Measurements from ENCODE around the gene SLC22A17. TPM values are rescaled to one million over a fixed set of nuclear protein-coding genes. Genes with fewer than 3 reads are reported as not detected.
A peak's percentile ranks its signal among the peaks of the same experiment; 100 is the strongest.

Gene SLC22A17
- total and polyA plus RNA-seq, 2 of the 13 experiments (the other 11 are each of a cell fraction or from before 2014, with no cell fraction given) = 0.95 to 1.1 TPM

DNA sequence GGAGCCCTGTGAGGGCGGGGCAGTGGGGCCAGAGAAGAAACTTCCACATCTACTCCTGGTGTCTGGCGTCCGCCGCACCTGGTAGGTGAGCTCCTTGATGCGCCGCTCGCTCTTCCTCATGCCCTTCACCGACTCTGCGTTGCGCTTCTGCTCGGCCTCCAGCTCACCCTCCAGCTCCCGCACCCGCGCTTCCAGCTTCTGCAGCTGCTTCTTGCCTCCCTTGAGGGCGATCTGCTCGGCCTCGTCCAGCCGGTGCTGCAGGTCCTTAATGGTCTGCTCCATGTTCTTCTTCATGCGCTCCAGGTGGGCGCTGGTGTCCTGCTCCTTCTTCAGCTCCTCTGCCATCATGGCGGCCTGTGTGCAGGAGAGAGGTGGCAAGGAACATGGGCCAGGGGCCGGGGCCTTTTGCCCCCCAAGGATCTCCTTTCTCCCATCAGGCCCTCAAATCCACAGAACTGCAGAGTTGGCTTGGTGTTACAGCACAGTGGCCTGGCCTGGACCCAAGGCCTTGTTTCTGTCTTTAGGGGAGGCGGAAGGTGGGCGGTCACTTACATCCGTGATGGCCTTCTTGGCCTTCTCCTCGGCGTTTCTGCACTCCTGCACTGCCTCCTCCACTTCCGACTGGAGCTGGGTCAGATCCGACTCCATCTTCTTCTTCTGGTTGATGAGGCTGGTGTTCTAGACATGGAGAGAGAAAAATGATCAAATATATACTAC lies 31.8 kb upstream of the SLC22A17 start:
- intact Hi-C loops (cut with micrococcal nuclease; ENCODE audit: unreplicated experiment) (loop anchor here (5.0 kb wide), 1 partner anchor 262 kb away; no protein-coding TSS in a partner anchor), in situ Hi-C loops (cut with HindIII; ENCODE audit: extremely low pct_ligation_motif_present, low pct_unique_long_range_greater_than_20kb) (no loop called here)
- no peak overlapping the region for H2AFZ ChIP-seq (ENCODE audit: low read length)
- no peak for DNase-seq (ENCODE audit: low spot score)
- H3K36me3 ChIP-seq (replicated peaks in 1 of 2; ENCODE audit: control insufficient read depth in 1 of 2, insufficient read depth in 2 of 2, low read length in 2 of 2) = no peaks in the 10 kb centered on the region
- no peak for ATAC-seq
- H3K4me1 ChIP-seq (ENCODE audit: insufficient read depth, low read length) = no peaks in the 10 kb centered on the region
- no peaks in the 10 kb centered on the region for H3K9me3 ChIP-seq (ENCODE audit: low read length)
- no TSS peak for BruUV-seq (replicated peaks)
- no peak overlapping the region for H3K4me2 ChIP-seq (ENCODE audit: low read depth, low read length)
- ChIA-PET POLR2A (interaction anchor here (2.0 kb wide), 1 partner anchor 63 kb away, joined by 7 read pairs; the partner anchor contains the start of gene PABPN1), CTCF (ENCODE audit: low intra/inter-chr PET ratio, low total read pairs) (no interaction called here)
- no peaks in the 10 kb centered on the region for H3K79me2 ChIP-seq (ENCODE audit: insufficient read depth, low read length)
- H3K27ac ChIP-seq (ENCODE audit: extremely low read length, insufficient read depth, low read length) = no peak overlapping the region
- no peaks in the 10 kb centered on the region for H4K20me1 ChIP-seq (ENCODE audit: insufficient read depth, low read length)
- no peak overlapping the region for H3K9ac ChIP-seq (ENCODE audit: insufficient read depth, low read depth, low read length)
- H3K27me3 ChIP-seq (ENCODE audit: control insufficient read depth in 1 of 2, insufficient read depth in 2 of 2, low read length in 2 of 2) = peaks cover 24 to 92% of the 10 kb centered on the region in 2 experiments
- H3K4me3 ChIP-seq (replicated peaks in 1 of 3; ENCODE audit: insufficient read depth in 1 of 3, low read depth in 2 of 3, low read length in 3 of 3) = no peak overlapping the region
- FAIRE-seq = no peak
- WGBS (ENCODE audit: low lambda C conversion rate) = 50% methylated on average over 29 of the region's 29 CpGs
- TF ChIP-seq, protein P1, sequence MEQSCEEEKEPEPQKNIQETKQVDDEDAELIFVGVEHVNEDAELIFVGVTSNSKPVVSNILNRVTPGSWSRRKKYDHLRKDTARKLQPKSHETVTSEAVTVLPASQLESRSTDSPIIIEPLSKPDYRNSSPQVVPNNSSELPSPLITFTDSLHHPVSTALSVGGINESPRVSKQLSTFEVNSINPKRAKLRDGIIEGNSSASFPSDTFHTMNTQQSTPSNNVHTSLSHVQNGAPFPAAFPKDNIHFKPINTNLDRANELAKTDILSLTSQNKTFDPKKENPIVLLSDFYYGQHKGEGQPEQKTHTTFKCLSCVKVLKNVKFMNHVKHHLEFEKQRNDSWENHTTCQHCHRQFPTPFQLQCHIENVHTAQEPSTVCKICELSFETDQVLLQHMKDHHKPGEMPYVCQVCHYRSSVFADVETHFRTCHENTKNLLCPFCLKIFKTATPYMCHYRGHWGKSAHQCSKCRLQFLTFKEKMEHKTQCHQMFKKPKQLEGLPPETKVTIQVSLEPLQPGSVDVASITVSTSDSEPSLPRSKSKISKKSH (CRISPR knock-in tag; IDR thresholded peaks at IDR 0.05; ENCODE audit: borderline replicate concordance) = 0 out of 2 replicates have a peak, but pooled peaks have one; percentile 28
- TF ChIP-seq, protein P2, sequence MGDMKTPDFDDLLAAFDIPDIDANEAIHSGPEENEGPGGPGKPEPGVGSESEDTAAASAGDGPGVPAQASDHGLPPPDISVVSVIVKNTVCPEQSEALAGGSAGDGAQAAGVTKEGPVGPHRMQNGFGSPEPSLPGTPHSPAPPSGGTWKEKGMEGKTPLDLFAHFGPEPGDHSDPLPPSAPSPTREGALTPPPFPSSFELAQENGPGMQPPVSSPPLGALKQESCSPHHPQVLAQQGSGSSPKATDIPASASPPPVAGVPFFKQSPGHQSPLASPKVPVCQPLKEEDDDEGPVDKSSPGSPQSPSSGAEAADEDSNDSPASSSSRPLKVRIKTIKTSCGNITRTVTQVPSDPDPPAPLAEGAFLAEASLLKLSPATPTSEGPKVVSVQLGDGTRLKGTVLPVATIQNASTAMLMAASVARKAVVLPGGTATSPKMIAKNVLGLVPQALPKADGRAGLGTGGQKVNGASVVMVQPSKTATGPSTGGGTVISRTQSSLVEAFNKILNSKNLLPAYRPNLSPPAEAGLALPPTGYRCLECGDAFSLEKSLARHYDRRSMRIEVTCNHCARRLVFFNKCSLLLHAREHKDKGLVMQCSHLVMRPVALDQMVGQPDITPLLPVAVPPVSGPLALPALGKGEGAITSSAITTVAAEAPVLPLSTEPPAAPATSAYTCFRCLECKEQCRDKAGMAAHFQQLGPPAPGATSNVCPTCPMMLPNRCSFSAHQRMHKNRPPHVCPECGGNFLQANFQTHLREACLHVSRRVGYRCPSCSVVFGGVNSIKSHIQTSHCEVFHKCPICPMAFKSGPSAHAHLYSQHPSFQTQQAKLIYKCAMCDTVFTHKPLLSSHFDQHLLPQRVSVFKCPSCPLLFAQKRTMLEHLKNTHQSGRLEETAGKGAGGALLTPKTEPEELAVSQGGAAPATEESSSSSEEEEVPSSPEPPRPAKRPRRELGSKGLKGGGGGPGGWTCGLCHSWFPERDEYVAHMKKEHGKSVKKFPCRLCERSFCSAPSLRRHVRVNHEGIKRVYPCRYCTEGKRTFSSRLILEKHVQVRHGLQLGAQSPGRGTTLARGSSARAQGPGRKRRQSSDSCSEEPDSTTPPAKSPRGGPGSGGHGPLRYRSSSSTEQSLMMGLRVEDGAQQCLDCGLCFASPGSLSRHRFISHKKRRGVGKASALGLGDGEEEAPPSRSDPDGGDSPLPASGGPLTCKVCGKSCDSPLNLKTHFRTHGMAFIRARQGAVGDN (CRISPR knock-in tag; IDR thresholded peaks at IDR 0.05) = 0 out of 2 replicates have a peak, but pooled peaks have one; percentile 15
- TF ChIP-seq NRL (CRISPR knock-in tag; IDR thresholded peaks at IDR 0.05; ENCODE audit: borderline replicate concordance) (0 out of 2 replicates have a peak, but pooled peaks have one; percentile 30), ZSCAN9 (CRISPR knock-in tag; IDR thresholded peaks at IDR 0.05; ENCODE audit: borderline replicate concordance) (no peak), ZNF557 (CRISPR knock-in tag; IDR thresholded peaks at IDR 0.05) (no peak), GTF3A (CRISPR knock-in tag; conservative IDR thresholded peaks at IDR 0.05) (no peak), ZKSCAN8 (CRISPR knock-in tag; IDR thresholded peaks at IDR 0.05; ENCODE audit: borderline replicate concordance) (no peak), ISL2 (CRISPR knock-in tag; IDR thresholded peaks at IDR 0.05) (no peak), LCORL (IDR thresholded peaks at IDR 0.05) (no peak), LCORL (CRISPR knock-in tag; IDR thresholded peaks at IDR 0.05) (no peak)
- TF ChIP-seq, protein P3, sequence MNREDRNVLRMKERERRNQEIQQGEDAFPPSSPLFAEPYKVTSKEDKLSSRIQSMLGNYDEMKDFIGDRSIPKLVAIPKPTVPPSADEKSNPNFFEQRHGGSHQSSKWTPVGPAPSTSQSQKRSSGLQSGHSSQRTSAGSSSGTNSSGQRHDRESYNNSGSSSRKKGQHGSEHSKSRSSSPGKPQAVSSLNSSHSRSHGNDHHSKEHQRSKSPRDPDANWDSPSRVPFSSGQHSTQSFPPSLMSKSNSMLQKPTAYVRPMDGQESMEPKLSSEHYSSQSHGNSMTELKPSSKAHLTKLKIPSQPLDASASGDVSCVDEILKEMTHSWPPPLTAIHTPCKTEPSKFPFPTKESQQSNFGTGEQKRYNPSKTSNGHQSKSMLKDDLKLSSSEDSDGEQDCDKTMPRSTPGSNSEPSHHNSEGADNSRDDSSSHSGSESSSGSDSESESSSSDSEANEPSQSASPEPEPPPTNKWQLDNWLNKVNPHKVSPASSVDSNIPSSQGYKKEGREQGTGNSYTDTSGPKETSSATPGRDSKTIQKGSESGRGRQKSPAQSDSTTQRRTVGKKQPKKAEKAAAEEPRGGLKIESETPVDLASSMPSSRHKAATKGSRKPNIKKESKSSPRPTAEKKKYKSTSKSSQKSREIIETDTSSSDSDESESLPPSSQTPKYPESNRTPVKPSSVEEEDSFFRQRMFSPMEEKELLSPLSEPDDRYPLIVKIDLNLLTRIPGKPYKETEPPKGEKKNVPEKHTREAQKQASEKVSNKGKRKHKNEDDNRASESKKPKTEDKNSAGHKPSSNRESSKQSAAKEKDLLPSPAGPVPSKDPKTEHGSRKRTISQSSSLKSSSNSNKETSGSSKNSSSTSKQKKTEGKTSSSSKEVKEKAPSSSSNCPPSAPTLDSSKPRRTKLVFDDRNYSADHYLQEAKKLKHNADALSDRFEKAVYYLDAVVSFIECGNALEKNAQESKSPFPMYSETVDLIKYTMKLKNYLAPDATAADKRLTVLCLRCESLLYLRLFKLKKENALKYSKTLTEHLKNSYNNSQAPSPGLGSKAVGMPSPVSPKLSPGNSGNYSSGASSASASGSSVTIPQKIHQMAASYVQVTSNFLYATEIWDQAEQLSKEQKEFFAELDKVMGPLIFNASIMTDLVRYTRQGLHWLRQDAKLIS (CRISPR knock-in tag; IDR thresholded peaks at IDR 0.05) = no peak
- TF ChIP-seq, protein P4, sequence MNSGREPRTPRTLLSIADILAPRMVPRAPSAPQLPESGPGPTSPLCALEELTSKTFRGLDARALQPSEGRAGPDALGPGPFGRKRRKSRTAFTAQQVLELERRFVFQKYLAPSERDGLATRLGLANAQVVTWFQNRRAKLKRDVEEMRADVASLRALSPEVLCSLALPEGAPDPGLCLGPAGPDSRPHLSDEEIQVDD (CRISPR knock-in tag; IDR thresholded peaks at IDR 0.05; ENCODE audit: borderline replicate concordance) = no peak
